Measurements from ENCODE around the gene SRPRB.

The SRPRB gene

GRCh38 chr3:133821767-133822638 lies 16.4 kb downstream of the SRPRB start:
- H3K4me2 ChIP-seq (ENCODE audit: low read length), result no peak overlapping the region

GRCh38 chr3:133824961-133825485 lies 19.4 kb downstream of the SRPRB start:
- TF ChIP-seq EZH2phosphoT487 (IDR thresholded peaks at IDR 0.05; ENCODE audit: borderline replicate concordance, low read length) (no peak), CTCF (IDR thresholded peaks at IDR 0.05; ENCODE audit: low read depth, low read length, poor library complexity, severe bottlenecking) (no peak)
- no peak overlapping the region for H3K4me3 ChIP-seq (ENCODE audit: low read length)
- peaks cover 39% of the 10 kb centered on the region for H3K36me3 ChIP-seq (ENCODE audit: control insufficient read depth, low read length)
- H3K4me1 ChIP-seq (ENCODE audit: control insufficient read depth, low read length), result no peaks in the 10 kb centered on the region
- H3K9me2 ChIP-seq (replicated peaks; ENCODE audit: control insufficient read depth, low read length), result no peaks in the 10 kb centered on the region
- no peaks in the 10 kb centered on the region for H3F3A ChIP-seq (ENCODE audit: control insufficient read depth, insufficient read depth)
- H3K27me3 ChIP-seq (ENCODE audit: control insufficient read depth, low read length), result no peaks in the 10 kb centered on the region
- no peaks in the 10 kb centered on the region for H4K20me1 ChIP-seq (ENCODE audit: control insufficient read depth, insufficient read depth, low read depth, low read length)
- H3K4me2 ChIP-seq (ENCODE audit: low read length), result no peak overlapping the region
- H3K79me2 ChIP-seq (ENCODE audit: control insufficient read depth, low read length), result no peaks in the 10 kb centered on the region
- H3K9me3 ChIP-seq (ENCODE audit: control insufficient read depth, insufficient read depth, low read length), result no peaks in the 10 kb centered on the region
- H3K27ac ChIP-seq (ENCODE audit: low read depth, low read length), result no peak overlapping the region

More at GRCh38 chr3:133821767-133822638, 16.4 kb downstream of the SRPRB start:
- Histone ChIP-seq H3K36me3 (ENCODE audit: control insufficient read depth, low read length) (peaks cover 66% of the 10 kb centered on the region), H3K4me1 (ENCODE audit: control insufficient read depth, low read length) (no peaks in the 10 kb centered on the region), H3F3A (ENCODE audit: control insufficient read depth, insufficient read depth) (peaks cover 6% of the 10 kb centered on the region; the same call in 1 of the 2 replicates), H3K79me2 (ENCODE audit: control insufficient read depth, low read length) (no peaks in the 10 kb centered on the region), H3K9me3 (ENCODE audit: control insufficient read depth, insufficient read depth, low read length) (no peaks in the 10 kb centered on the region), H3K9me2 (replicated peaks; ENCODE audit: control insufficient read depth, low read length) (no peaks in the 10 kb centered on the region), H3K27ac (ENCODE audit: low read depth, low read length) (no peak overlapping the region), H3K4me3 (ENCODE audit: low read length) (no peak overlapping the region), H3K27me3 (ENCODE audit: control insufficient read depth, low read length) (no peaks in the 10 kb centered on the region), H4K20me1 (ENCODE audit: control insufficient read depth, insufficient read depth, low read depth, low read length) (no peaks in the 10 kb centered on the region)
- TF ChIP-seq CTCF (IDR thresholded peaks at IDR 0.05; ENCODE audit: low read depth, low read length, poor library complexity, severe bottlenecking) (no peak), EZH2phosphoT487 (IDR thresholded peaks at IDR 0.05; ENCODE audit: borderline replicate concordance, low read length) (no peak)

GRCh38 chr3:133825969-133826727 lies 20.5 kb downstream of the SRPRB start:
- no peak overlapping the region for H3K4me3 ChIP-seq (ENCODE audit: low read length)
- no peak overlapping the region for H3K4me2 ChIP-seq (ENCODE audit: low read length)
- H3K4me1 ChIP-seq (ENCODE audit: control insufficient read depth, low read length), result no peaks in the 10 kb centered on the region
- no peaks in the 10 kb centered on the region for H3K79me2 ChIP-seq (ENCODE audit: control insufficient read depth, low read length)
- no peaks in the 10 kb centered on the region for H3K9me2 ChIP-seq (replicated peaks; ENCODE audit: control insufficient read depth, low read length)
- TF ChIP-seq EZH2phosphoT487 (IDR thresholded peaks at IDR 0.05; ENCODE audit: borderline replicate concordance, low read length), result no peak
- no peak for TF ChIP-seq CTCF (IDR thresholded peaks at IDR 0.05; ENCODE audit: low read depth, low read length, poor library complexity, severe bottlenecking)
- no peaks in the 10 kb centered on the region for H3K27me3 ChIP-seq (ENCODE audit: control insufficient read depth, low read length)
- H3K9me3 ChIP-seq (ENCODE audit: control insufficient read depth, insufficient read depth, low read length), result no peaks in the 10 kb centered on the region
- H4K20me1 ChIP-seq (ENCODE audit: control insufficient read depth, insufficient read depth, low read depth, low read length), result no peaks in the 10 kb centered on the region
- H3K36me3 ChIP-seq (ENCODE audit: control insufficient read depth, low read length), result peaks cover 28% of the 10 kb centered on the region
- no peaks in the 10 kb centered on the region for H3F3A ChIP-seq (ENCODE audit: control insufficient read depth, insufficient read depth)
- H3K27ac ChIP-seq (ENCODE audit: low read depth, low read length), result no peak overlapping the region
